GM12878 (cell line): Measurements from ENCODE around the gene IDS. TPM values are rescaled to one million over a fixed set of nuclear protein-coding genes. Genes with fewer than 3 reads are reported as not detected.

ENCODE experiments used
- ATAC-seq: fragments of 200-7000 bp; cut with Tn5 transposase; 3 replicates; pipeline ENCODE4 v1.9.1; 2020; ENCODE audit warnings: mild to moderate bottlenecking, moderate library complexity
- BruUV-seq: library from RNA; stranded (reverse); fragments of 400-500 nt; replicated peaks from 2 replicates; lab custom pipeline; 2021; lab: Mats Ljungman, UMichigan
- CTCF ChIA-PET: fragments of 300-600 bp; sonication (Branson Sonifier 250); formaldehyde crosslinking; extraction: SDS; loops from one replicate; lab custom pipeline; 2021; ENCODE audit warnings: inconsistent platforms; lab: Yijun Ruan, JAX
- POLR2A ChIA-PET: fragments of 350-600 bp; formaldehyde crosslinking; extraction: SDS; loops from one replicate; lab custom pipeline; 2021; ENCODE audit warnings: inconsistent platforms; lab: Charles Lee
- RAD21 ChIA-PET: fragments of 300-600 bp; sonication (Branson Sonifier 250); formaldehyde crosslinking; loops from one replicate; lab custom pipeline; 2023; ENCODE audit warnings: antibody characterized with exemption; ENCODE audit not compliant: unreplicated experiment; lab: Charles Lee
- SMC1A ChIA-PET: fragments of 300-600 bp; sonication (Branson Sonifier 250); formaldehyde crosslinking; loops from one replicate; lab custom pipeline; 2023; ENCODE audit not compliant: unreplicated experiment, uncharacterized antibody; lab: Charles Lee
- DNase-seq: peaks from one replicate; pipeline ENCODE4 v3.0.0-alpha.2; 2011; ENCODE audit warnings: low read depth, low spot score
- FAIRE-seq: peaks from 3 replicates; lab custom pipeline; 2011; peaks lifted over from hg19 to GRCh38; lab: Jason Lieb, UNC
- H2AFZ ChIP-seq: 2 replicates; pipeline ENCODE4 v1.6.0; 2011; ENCODE audit warnings: low read depth, low read length, control low read depth; ENCODE audit not compliant: control insufficient read depth
- H3K27ac ChIP-seq: 2 replicates; pipeline ENCODE4 v1.5.1; 2011; ENCODE audit warnings: control low read depth; ENCODE audit not compliant: control insufficient read depth, insufficient read depth
- H3K27me3 ChIP-seq, 2 experiments: replicated peaks in 1 of 2; 2 replicates each; pipeline versions ENCODE4 v1.6.0 to v1.6.1; 2011; ENCODE audit warnings: low read length in 1 of 2; ENCODE audit not compliant: control insufficient read depth in 2 of 2, insufficient read depth in 2 of 2
- H3K36me3 ChIP-seq, 2 experiments: 2 replicates each; pipeline ENCODE4 v1.5.1; 2011; ENCODE audit warnings: low read length in 1 of 2; ENCODE audit not compliant: control insufficient read depth in 2 of 2, insufficient read depth in 2 of 2
- H3K4me1 ChIP-seq: 2 replicates; pipeline ENCODE4 v1.6.1; 2011; ENCODE audit warnings: mild to moderate bottlenecking, low read length, moderate library complexity, mixed read lengths; ENCODE audit not compliant: control insufficient read depth, insufficient read depth
- H3K4me2 ChIP-seq: 2 replicates; pipeline ENCODE4 v1.6.0; 2011; ENCODE audit warnings: control low read depth; ENCODE audit not compliant: control insufficient read depth, insufficient read depth
- H3K4me3 ChIP-seq: fragments of 200-600 bp; sonication (generic); 2 replicates; pipeline ENCODE4 v1.5.1; 2016
- H3K79me2 ChIP-seq: 2 replicates; pipeline ENCODE4 v1.6.0; 2011; ENCODE audit warnings: low read length; ENCODE audit not compliant: control insufficient read depth, insufficient read depth
- H3K9ac ChIP-seq: 2 replicates; pipeline ENCODE4 v1.8.0; 2011; ENCODE audit warnings: low read length, control low read depth, mixed read lengths; ENCODE audit not compliant: control insufficient read depth, insufficient read depth
- H3K9me3 ChIP-seq: replicated peaks from 3 replicates; pipeline ENCODE4 v1.5.1; 2011; ENCODE audit warnings: mild to moderate bottlenecking, low read length; ENCODE audit not compliant: control insufficient read depth, insufficient read depth
- H4K20me1 ChIP-seq: 2 replicates; pipeline ENCODE4 v1.6.0; 2011; ENCODE audit not compliant: control insufficient read depth, insufficient read depth
- ATF2 ChIP-seq: IDR thresholded peaks from 2 replicates; pipeline ENCODE4 v1.6.1; 2012; ENCODE audit warnings: low read length, inconsistent platforms
- ATF7 ChIP-seq: fragments of 450-650 bp; IDR thresholded peaks from 2 replicates; pipeline ENCODE4 v1.6.1; 2016; ENCODE audit warnings: low read depth, mild to moderate bottlenecking
- BCL3 ChIP-seq: IDR thresholded peaks from 2 replicates; pipeline ENCODE4 v1.6.1; 2011; ENCODE audit warnings: borderline replicate concordance, low read depth, mild to moderate bottlenecking, moderate library complexity, low read length; ENCODE audit not compliant: insufficient read depth, poor library complexity, severe bottlenecking
- CEBPB ChIP-seq, 2 experiments: fragments of 150-350 bp in 1 of 2; IDR thresholded peaks; 2 replicates each; pipeline ENCODE4 v1.6.1; 2012 to 2014; ENCODE audit warnings: low read depth in 2 of 2, low read length in 2 of 2, borderline replicate concordance in 1 of 2, inconsistent platforms in 1 of 2
- GATAD2B ChIP-seq: fragments of 450-650 bp; conservative IDR thresholded peaks from 2 replicates; pipeline ENCODE4 v1.6.1; 2017; ENCODE audit warnings: low read depth, mild to moderate bottlenecking, moderate library complexity
- HSF1 ChIP-seq: fragments of 150-350 bp; IDR thresholded peaks from 2 replicates; pipeline ENCODE4 v1.6.1; 2014; ENCODE audit warnings: mild to moderate bottlenecking, low read depth, low read length
- LARP7 ChIP-seq: fragments of 450-650 bp; IDR thresholded peaks from 2 replicates; pipeline ENCODE4 v1.6.1; 2017; ENCODE audit warnings: mild to moderate bottlenecking
- MAX ChIP-seq: IDR thresholded peaks from 2 replicates; pipeline ENCODE4 v1.6.1; 2012; ENCODE audit warnings: low read depth, low read length, improper control_type of control experiment
- MEF2A ChIP-seq: IDR thresholded peaks from 2 replicates; pipeline ENCODE4 v1.6.1; 2011; ENCODE audit warnings: low read depth, mild to moderate bottlenecking, low read length, moderate library complexity; ENCODE audit not compliant: insufficient read depth
- MTA2 ChIP-seq: fragments of 450-650 bp; IDR thresholded peaks from 2 replicates; pipeline ENCODE4 v1.6.1; 2016; ENCODE audit warnings: low read depth, mild to moderate bottlenecking, moderate library complexity
- POLR2A ChIP-seq: IDR thresholded peaks from 2 replicates; pipeline ENCODE4 v1.6.1; 2011; ENCODE audit warnings: low read depth, mild to moderate bottlenecking, low read length
- RAD51 ChIP-seq: fragments of 450-650 bp; IDR thresholded peaks from 2 replicates; pipeline ENCODE4 v1.6.1; 2016; ENCODE audit warnings: moderate library complexity, mild to moderate bottlenecking, inconsistent platforms
- SRF ChIP-seq, 2 experiments: IDR thresholded peaks; 2 replicates each; pipeline ENCODE4 v1.6.1; 2011; ENCODE audit warnings: low read depth in 2 of 2, low read length in 2 of 2, mild to moderate bottlenecking in 1 of 2, moderate library complexity in 1 of 2
- TCF3 ChIP-seq: IDR thresholded peaks from 2 replicates; pipeline ENCODE4 v1.6.1; 2012; ENCODE audit warnings: low read depth, mild to moderate bottlenecking, low read length, borderline replicate concordance; ENCODE audit not compliant: insufficient read depth
- ZBED1 ChIP-seq: IDR thresholded peaks from 2 replicates; pipeline ENCODE4 v1.6.1; 2016; ENCODE audit warnings: borderline replicate concordance
- ZNF384 ChIP-seq: IDR thresholded peaks from 2 replicates; pipeline ENCODE4 v1.6.1; 2012; ENCODE audit warnings: low read depth, mild to moderate bottlenecking, low read length, improper control_type of control experiment, borderline replicate concordance
- ZNF622 ChIP-seq: fragments of 450-650 bp; IDR thresholded peaks from 2 replicates; pipeline ENCODE4 v1.6.1; 2017; ENCODE audit warnings: mild to moderate bottlenecking, inconsistent platforms
- WGBS: methylation state at CpG from one replicate; pipeline ENCODE4 v1.1.6; 2016; ENCODE audit warnings: low lambda C conversion rate; ENCODE audit not compliant: insufficient replicate concordance, insufficient coverage; ENCODE audit errors: missing lambda C conversion rate; 5-methylcytosine and 5-hydroxymethylcytosine counted together
- in situ Hi-C: fragments of 300-500 bp; cut with MboI; formaldehyde crosslinking; loops from 9 replicates; pipeline ENCODE4 v1.14.3; 2018; ENCODE audit warnings: mixed read lengths
- intact Hi-C: fragments of 100-400 bp; cut with micrococcal nuclease; formaldehyde crosslinking; loops from one replicate; pipeline ENCODE4 v1.14.2; 2022; ENCODE audit not compliant: unreplicated experiment
- polyA plus RNA-seq, 11 experiments: library from polyadenylated mRNA; depleted of rRNA in 4 of 11; unstranded in 6 of 11; stranded (reverse) in 5 of 11; fragments of >200 nt; fragmentation: Nextera tagmentation in 4 of 11; fragmentation: Illumina TruSeq in 1 of 11; extraction: Ambion mirVana in 4 of 11; extraction: Trizol in 1 of 11; gene quantifications; 1 replicate in 1 of 11; 2 replicates in 10 of 11; pipeline versions ENCODE4 v1.2.1 to v1.2.3, GENCODE V29; 2011 to 2016; ENCODE audit warnings: inconsistent platforms in 2 of 11, missing spikeins in 2 of 11, low read depth in 1 of 11
- total RNA-seq, 4 experiments: library from RNA; depleted of rRNA in 3 of 4; stranded (reverse); fragments of >200 nt in 3 of 4; fragmentation: Illumina TruSeq in 1 of 4; extraction: Trizol in 1 of 4; gene quantifications; 2 replicates each; pipeline versions ENCODE4 v1.2.1 to v1.2.3, GENCODE V29; 2013 to 2021

Gene IDS
- total and polyA plus RNA-seq, 10 of the 15 experiments (the other 5 are each of a cell fraction or from before 2014, with no cell fraction given), result 6.1 to 79.1 (median 51.7) TPM

- TF ChIP-seq LARP7 (no peak), MAX (no peak)
Observed at GRCh38 chrX:149506349-149506748, 1.2 kb upstream of the IDS start (continued).

GRCh38 chrX:149505671-149506070 is 565 bp upstream of the IDS start:
- Histone ChIP-seq H3K9ac (no peak overlapping the region), H3K4me1 (peaks cover 17% of the 10 kb centered on the region), H4K20me1 (no peaks in the 10 kb centered on the region; the same call in 1 of the 2 replicates), H2AFZ (peak overlapping the region; percentile 52; the same call in 1 of the 2 replicates), H3K27ac (no peak overlapping the region), H3K9me3 (no peaks in the 10 kb centered on the region), H3K79me2 (peaks cover 9% of the 10 kb centered on the region), H3K27me3 (no peaks in the 10 kb centered on the region; a peak in 2 of 4 replicates), H3K4me2 (no peak overlapping the region), H3K36me3 (no peaks in the 10 kb centered on the region), H3K4me3 (no peak overlapping the region)
- no peak for DNase-seq
- 64% methylated on average over 9 of the region's 9 CpGs for WGBS
- ChIA-PET RAD21 (interaction anchor here (0.9 to 1.8 kb wide), 2 partner anchors 26 to 34 kb away, joined by 3 to 13 read pairs; partner anchors contain the start of gene EOLA1), SMC1A (interaction anchor here (1.7 kb wide), 1 partner anchor 34 kb away, joined by 4 read pairs; no protein-coding TSS in a partner anchor), POLR2A (interaction anchor here (1.3 to 1.6 kb wide), 2 partner anchors 16 to 434 kb away, joined by 3 to 10 read pairs; no protein-coding TSS in a partner anchor), CTCF (interaction anchor here (0.8 to 2.3 kb wide), 5 partner anchors 10 to 432 kb away, joined by 3 to 16 read pairs (median 4); partner anchors contain the start of genes EOLA1 and EOLA2)
- BruUV-seq, result no TSS peak
- intact Hi-C loops (loop anchor here (2.0 to 10.0 kb wide), 2 partner anchors 35 to 429 kb away; partner anchors contain the start of genes EOLA1 and EOLA2), in situ Hi-C loops (loop anchor here (25.0 kb wide), 1 partner anchor 1182 kb away; the partner anchor contains the start of gene MTMR1)
- FAIRE-seq, result no peak
- no peak for ATAC-seq
- TF ChIP-seq ATF2, result no peak
- TF ChIP-seq SRF (IDR thresholded peaks at IDR 0.05; ENCODE audit: low read depth in 2 of 2, low read length in 2 of 2), result no peak
- no peak for TF ChIP-seq ZBED1
- TF ChIP-seq BCL3, result no peak
- TF ChIP-seq POLR2A, result no peak
- no peak for TF ChIP-seq TCF3
- no peak for TF ChIP-seq CEBPB (IDR thresholded peaks at IDR 0.05; ENCODE audit: borderline replicate concordance in 1 of 2, low read depth in 2 of 2, low read length in 2 of 2)
- TF ChIP-seq ZNF384, result no peak
- no peak for TF ChIP-seq ATF7
- no peak for TF ChIP-seq GATAD2B
- no peak for TF ChIP-seq ZNF622
- no peak for TF ChIP-seq MEF2A
- TF ChIP-seq HSF1, result no peak
- TF ChIP-seq RAD51, result no peak
- TF ChIP-seq MTA2, result no peak
